Embryonic facial prominence (tissue), 1 donor: ENCODE results near the gene TNFRSF4.
"Not testable (repeated sequence)": the region's sequence is repeated elsewhere in the genome, so short reads cannot be mapped to it uniquely, and the experiment has no call there.

Experiments
- DNase-seq: peaks from one replicate; pipeline ENCODE4 v3.0.0-alpha.2; 2016; ENCODE audit errors: extremely low spot score

Gene TNFRSF4

GRCh38 chr1:1213345-1214265 lies at the start of gene TNFRSF4:
TNFRSF4 (minus strand) TSS chr1:1214153; CDS start chr1:1214127, 26 bp downstream.
- DNase-seq = no peak

- DNase-seq = no peak
Observed at GRCh38 chr1:1262758-1263157, 48.8 kb upstream of the TNFRSF4 start.

- DNase-seq = no peak
Observed at GRCh38 chr1:1262071-1262470, 48.1 kb upstream of the TNFRSF4 start.

GRCh38 chr1:1260843-1261560 lies 47.0 kb upstream of the TNFRSF4 start:
- DNase-seq = no peak

- DNase-seq = no peak
Observed at GRCh38 chr1:1259951-1260600, 46.1 kb upstream of the TNFRSF4 start.

GRCh38 chr1:1259540-1259939 lies 45.6 kb upstream of the TNFRSF4 start:
- no peak for DNase-seq

- no peak for DNase-seq
Observed at GRCh38 chr1:1259119-1259488, 45.2 kb upstream of the TNFRSF4 start.

- DNase-seq = no peak
Observed at GRCh38 chr1:1256956-1257871, 43.3 kb upstream of the TNFRSF4 start.

GRCh38 chr1:1255611-1256010 lies 41.7 kb upstream of the TNFRSF4 start:
- no peak for DNase-seq

- no peak for DNase-seq
Observed at GRCh38 chr1:1255078-1255477, 41.1 kb upstream of the TNFRSF4 start.

GRCh38 chr1:1254667-1254998 lies 40.7 kb upstream of the TNFRSF4 start:
- no peak for DNase-seq

GRCh38 chr1:1253972-1254666 lies 40.2 kb upstream of the TNFRSF4 start:
- no peak for DNase-seq

- no peak for DNase-seq
Observed at GRCh38 chr1:1253314-1253713, 39.4 kb upstream of the TNFRSF4 start.

- no peak for DNase-seq
Observed at GRCh38 chr1:1250786-1251284, 36.9 kb upstream of the TNFRSF4 start.

- DNase-seq = not testable (repeated sequence)
Observed at GRCh38 chr1:1248009-1248913, 34.3 kb upstream of the TNFRSF4 start.

GRCh38 chr1:1247341-1247913 lies 33.5 kb upstream of the TNFRSF4 start:
- DNase-seq = no peak

GRCh38 chr1:1246577-1247340 lies 32.8 kb upstream of the TNFRSF4 start, which contains the start of gene C1QTNF12:
C1QTNF12 (minus strand) TSS chr1:1246722; CDS start chr1:1246690, 32 bp downstream.
- no peak for DNase-seq

- no peak for DNase-seq
Observed at GRCh38 chr1:1245817-1246576, 32.0 kb upstream of the TNFRSF4 start.
